HCT116 (cell line): Measurements from ENCODE around the gene LINC00237. TPM values are rescaled to one million over a fixed set of nuclear protein-coding genes. Genes with fewer than 3 reads are reported as not detected.

Experiments
- ATAC-seq: fragments of 200-7000 bp; cut with Tn5 transposase; 2 replicates; pipeline ENCODE4 v1.9.1; 2020; ENCODE audit warnings: mild to moderate bottlenecking, moderate library complexity
- BruUV-seq: library from RNA; stranded (reverse); fragments of 400-500 nt; replicated peaks from 2 replicates; lab custom pipeline; 2021; lab: Mats Ljungman, UMichigan
- CTCF ChIA-PET: fragments of 300-600 bp; sonication (Branson Sonifier 250); formaldehyde crosslinking; loops from one replicate; lab custom pipeline; 2021; ENCODE audit warnings: antibody characterized with exemption; lab: Charles Lee
- POLR2A ChIA-PET: fragments of 300-600, 350-600 bp; sonication (Branson Sonifier 250); formaldehyde crosslinking; loops from one replicate; lab custom pipeline; 2021; ENCODE audit warnings: antibody characterized with exemption; lab: Charles Lee
- RAD21 ChIA-PET, 2 experiments: fragments of 300-600 bp; sonication (Branson Sonifier 250); formaldehyde crosslinking; loops; one replicate each; lab custom pipeline; 2023; ENCODE audit warnings: low total read pairs in 2 of 2; ENCODE audit not compliant: uncharacterized antibody in 2 of 2, unreplicated experiment in 2 of 2, low non-redundant PET in 1 of 2; lab: Charles Lee
- DNase-seq: peaks from one replicate; pipeline ENCODE4 v3.0.0-alpha.2; 2010; ENCODE audit warnings: low read depth, low spot score
- H2AFZ ChIP-seq: fragments of 200-600 bp; shearing (Covaris generic), sonication (generic); 2 replicates; pipeline ENCODE4 v1.6.1; 2017; ENCODE audit warnings: low read depth, mixed run types, mixed read lengths, antibody characterized with exemption, low read length; ENCODE audit not compliant: poor library complexity, severe bottlenecking
- H3K27ac ChIP-seq: 2 replicates; pipeline ENCODE4 v1.5.1; 2012; ENCODE audit warnings: low read depth, low read length
- H3K27me3 ChIP-seq: fragments of 200-600 bp; sonication (generic); 2 replicates; pipeline ENCODE4 v1.6.1; 2016; ENCODE audit warnings: mixed run types, low read length, mixed read lengths; ENCODE audit not compliant: insufficient read depth
- H3K36me3 ChIP-seq, 2 experiments: fragments of 200-500 bp in 1 of 2; fragments of 200-600 bp in 1 of 2; sonication (Bioruptor generic) in 1 of 2; sonication (generic) in 1 of 2; 2 replicates each; pipeline versions ENCODE4 v1.5.1 to v1.6.1; 2014 to 2016; ENCODE audit warnings: low read length in 2 of 2, inconsistent platforms in 1 of 2, mixed read lengths in 1 of 2, mixed run types in 1 of 2; ENCODE audit not compliant: insufficient read depth in 2 of 2, control insufficient read depth in 1 of 2
- H3K4me1 ChIP-seq, 2 experiments: fragments of 200-600 bp in 1 of 2; sonication (generic) in 1 of 2; 2 replicates each; pipeline versions ENCODE4 v1.5.1 to v1.6.1; 2012 to 2017; ENCODE audit warnings: low read length in 2 of 2, inconsistent platforms in 1 of 2, mild to moderate bottlenecking in 1 of 2, mixed read lengths in 1 of 2, mixed run types in 1 of 2, moderate library complexity in 1 of 2; ENCODE audit not compliant: insufficient read depth in 2 of 2, control insufficient read depth in 1 of 2
- H3K4me2 ChIP-seq: fragments of 200-600 bp; sonication (generic); 2 replicates; pipeline ENCODE4 v1.6.1; 2017; ENCODE audit warnings: mixed run types, low read length, mixed read lengths
- H3K4me3 ChIP-seq, 2 experiments: fragments of 200-600 bp in 1 of 2; sonication (generic) in 1 of 2; replicated peaks in 1 of 2; 2 replicates each; pipeline ENCODE4 v1.5.1; 2011 to 2016; ENCODE audit warnings: low read length in 2 of 2, control low read depth in 1 of 2, low read depth in 1 of 2, mild to moderate bottlenecking in 1 of 2, mixed read lengths in 1 of 2, mixed run types in 1 of 2
- H3K79me2 ChIP-seq: fragments of 200-600 bp; sonication (generic); 2 replicates; pipeline ENCODE4 v1.6.1; 2017; ENCODE audit warnings: mild to moderate bottlenecking, mixed run types, low read length, moderate library complexity, mixed read lengths; ENCODE audit not compliant: insufficient read depth
- H3K9ac ChIP-seq: fragments of 200-600 bp; sonication (generic); 2 replicates; pipeline ENCODE4 v1.6.1; 2016; ENCODE audit warnings: low read length, mixed read lengths
- H3K9me2 ChIP-seq: fragments of 200-600 bp; sonication (generic), shearing (Covaris generic); 2 replicates; pipeline ENCODE4 v1.6.1; 2017; ENCODE audit warnings: mixed run types, mild to moderate bottlenecking, moderate library complexity; ENCODE audit not compliant: insufficient read depth
- H3K9me3 ChIP-seq, 2 experiments: fragments of 200-500 bp in 1 of 2; fragments of 200-600 bp in 1 of 2; sonication (Bioruptor generic) in 1 of 2; sonication (generic) in 1 of 2; 2 replicates each; pipeline ENCODE4 v1.6.1; 2014 to 2017; ENCODE audit warnings: low read length in 2 of 2, mixed read lengths in 2 of 2, inconsistent platforms in 1 of 2, low read depth in 1 of 2, mild to moderate bottlenecking in 1 of 2, mixed run types in 1 of 2, moderate library complexity in 1 of 2; ENCODE audit not compliant: control insufficient read depth in 1 of 2, insufficient read depth in 1 of 2
- H4K20me1 ChIP-seq: fragments of 200-600 bp; sonication (generic), shearing (Covaris generic); 2 replicates; pipeline ENCODE4 v1.6.1; 2017; ENCODE audit warnings: mixed run types, mild to moderate bottlenecking, moderate library complexity; ENCODE audit not compliant: insufficient read depth
- EGR1 ChIP-seq: IDR thresholded peaks from 2 replicates; pipeline ENCODE4 v1.6.1; 2012; ENCODE audit warnings: low read depth
- EZH2phosphoT487 ChIP-seq: fragments of 200-600 bp; IDR thresholded peaks from 2 replicates; pipeline ENCODE4 v1.6.1; 2018; ENCODE audit warnings: antibody characterized with exemption, borderline replicate concordance
- MAX ChIP-seq: IDR thresholded peaks from 2 replicates; pipeline ENCODE4 v1.6.1; 2012
- POLR2A ChIP-seq: IDR thresholded peaks from 2 replicates; pipeline ENCODE4 v1.7.0; 2011; ENCODE audit warnings: borderline replicate concordance; ENCODE audit not compliant: insufficient read depth, insufficient read length; ENCODE audit errors: extremely low read depth
- SIN3A ChIP-seq: IDR thresholded peaks from 2 replicates; pipeline ENCODE4 v1.6.1; 2012; ENCODE audit warnings: low read depth
- SRF ChIP-seq: IDR thresholded peaks from 2 replicates; pipeline ENCODE4 v1.6.1; 2012; ENCODE audit warnings: low read depth
- ZNF274 ChIP-seq: fragments of 200-500 bp; sonication (Bioruptor generic); IDR thresholded peaks from 2 replicates; pipeline ENCODE4 v1.6.1; 2014; ENCODE audit warnings: mild to moderate bottlenecking, low read depth, low read length, inconsistent platforms
- intact Hi-C: fragments of 100-400 bp; cut with micrococcal nuclease; formaldehyde crosslinking; loops from 2 replicates; pipeline ENCODE4 v1.10.0; 2022
- total RNA-seq: library from RNA; stranded (reverse); gene quantifications from one replicate; pipeline ENCODE4 v1.2.1, GENCODE V29; 2021; ENCODE audit not compliant: unreplicated experiment

Gene LINC00237
- total RNA-seq, 1 experiment from 2014 or later, result not detected

GRCh38 chr20:21137078-21137477 is 30.9 kb upstream of the LINC00237 start (continued):
- TF ChIP-seq EGR1, result no peak
- TF ChIP-seq EZH2phosphoT487, result no peak
- no peak for TF ChIP-seq ZNF274
- no peak for TF ChIP-seq SRF
- no peak for TF ChIP-seq MAX

- intact Hi-C loops, result no loop called here
- Histone ChIP-seq H3K9me2 (no peaks in the 10 kb centered on the region), H3K4me3 (no peak overlapping the region), H2AFZ (no peak overlapping the region), H3K4me1 (no peaks in the 10 kb centered on the region), H3K79me2 (no peaks in the 10 kb centered on the region), H3K27ac (no peak overlapping the region), H3K27me3 (no peaks in the 10 kb centered on the region), H4K20me1 (no peaks in the 10 kb centered on the region), H3K9ac (no peak overlapping the region), H3K9me3 (no peaks in the 10 kb centered on the region), H3K36me3 (0 out of 4 replicates have a peak, but pooled peaks cover 0 to 3% of the 10 kb centered on the region in 2 experiments), H3K4me2 (no peak overlapping the region)
- BruUV-seq, result no TSS peak
- ChIA-PET RAD21 (no interaction called here), POLR2A (no interaction called here), CTCF (no interaction called here)
- DNase-seq (no peak), ATAC-seq (no peak)
- TF ChIP-seq EZH2phosphoT487 (no peak), POLR2A (no peak), SIN3A (no peak), ZNF274 (no peak)
Observed at GRCh38 chr20:21136015-21136732, 30.0 kb upstream of the LINC00237 start.
